A375 (cell line): ENCODE data around the gene ERCC6L2. TPM values are rescaled to one million over a fixed set of nuclear protein-coding genes. Genes with fewer than 3 reads are reported as not detected.

ENCODE experiments used
- small RNA-seq: library from RNA; depleted of rRNA; stranded (forward); fragments of <200 nt; gene quantifications from one replicate; pipeline ENCODE3, GENCODE V24; 2014
- total RNA-seq: library from RNA; depleted of rRNA; stranded (reverse); fragments of >200 nt; shearing (Covaris generic); gene quantifications from 2 replicates; pipeline ENCODE4 v1.2.3, GENCODE V29; 2014; rRNA removed

The ERCC6L2 gene, protein sequence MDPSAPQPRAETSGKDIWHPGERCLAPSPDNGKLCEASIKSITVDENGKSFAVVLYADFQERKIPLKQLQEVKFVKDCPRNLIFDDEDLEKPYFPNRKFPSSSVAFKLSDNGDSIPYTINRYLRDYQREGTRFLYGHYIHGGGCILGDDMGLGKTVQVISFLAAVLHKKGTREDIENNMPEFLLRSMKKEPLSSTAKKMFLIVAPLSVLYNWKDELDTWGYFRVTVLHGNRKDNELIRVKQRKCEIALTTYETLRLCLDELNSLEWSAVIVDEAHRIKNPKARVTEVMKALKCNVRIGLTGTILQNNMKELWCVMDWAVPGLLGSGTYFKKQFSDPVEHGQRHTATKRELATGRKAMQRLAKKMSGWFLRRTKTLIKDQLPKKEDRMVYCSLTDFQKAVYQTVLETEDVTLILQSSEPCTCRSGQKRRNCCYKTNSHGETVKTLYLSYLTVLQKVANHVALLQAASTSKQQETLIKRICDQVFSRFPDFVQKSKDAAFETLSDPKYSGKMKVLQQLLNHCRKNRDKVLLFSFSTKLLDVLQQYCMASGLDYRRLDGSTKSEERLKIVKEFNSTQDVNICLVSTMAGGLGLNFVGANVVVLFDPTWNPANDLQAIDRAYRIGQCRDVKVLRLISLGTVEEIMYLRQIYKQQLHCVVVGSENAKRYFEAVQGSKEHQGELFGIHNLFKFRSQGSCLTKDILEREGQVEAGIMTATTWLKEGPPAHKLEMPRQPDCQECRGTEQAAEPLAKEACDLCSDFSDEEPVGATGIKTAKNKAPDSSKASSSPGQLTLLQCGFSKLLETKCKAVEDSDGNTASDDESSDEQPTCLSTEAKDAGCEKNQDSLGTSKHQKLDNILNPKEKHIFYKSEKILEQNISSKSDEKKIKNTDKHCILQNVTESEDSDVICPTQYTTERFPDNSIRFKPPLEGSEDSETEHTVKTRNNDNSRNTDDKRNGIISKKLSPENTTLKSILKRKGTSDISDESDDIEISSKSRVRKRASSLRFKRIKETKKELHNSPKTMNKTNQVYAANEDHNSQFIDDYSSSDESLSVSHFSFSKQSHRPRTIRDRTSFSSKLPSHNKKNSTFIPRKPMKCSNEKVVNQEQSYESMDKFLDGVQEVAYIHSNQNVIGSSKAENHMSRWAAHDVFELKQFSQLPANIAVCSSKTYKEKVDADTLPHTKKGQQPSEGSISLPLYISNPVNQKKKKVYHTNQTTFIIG (N-terminal part only)
- 49.1 and 56.4 TPM in 2 replicates for total RNA-seq

DNA sequence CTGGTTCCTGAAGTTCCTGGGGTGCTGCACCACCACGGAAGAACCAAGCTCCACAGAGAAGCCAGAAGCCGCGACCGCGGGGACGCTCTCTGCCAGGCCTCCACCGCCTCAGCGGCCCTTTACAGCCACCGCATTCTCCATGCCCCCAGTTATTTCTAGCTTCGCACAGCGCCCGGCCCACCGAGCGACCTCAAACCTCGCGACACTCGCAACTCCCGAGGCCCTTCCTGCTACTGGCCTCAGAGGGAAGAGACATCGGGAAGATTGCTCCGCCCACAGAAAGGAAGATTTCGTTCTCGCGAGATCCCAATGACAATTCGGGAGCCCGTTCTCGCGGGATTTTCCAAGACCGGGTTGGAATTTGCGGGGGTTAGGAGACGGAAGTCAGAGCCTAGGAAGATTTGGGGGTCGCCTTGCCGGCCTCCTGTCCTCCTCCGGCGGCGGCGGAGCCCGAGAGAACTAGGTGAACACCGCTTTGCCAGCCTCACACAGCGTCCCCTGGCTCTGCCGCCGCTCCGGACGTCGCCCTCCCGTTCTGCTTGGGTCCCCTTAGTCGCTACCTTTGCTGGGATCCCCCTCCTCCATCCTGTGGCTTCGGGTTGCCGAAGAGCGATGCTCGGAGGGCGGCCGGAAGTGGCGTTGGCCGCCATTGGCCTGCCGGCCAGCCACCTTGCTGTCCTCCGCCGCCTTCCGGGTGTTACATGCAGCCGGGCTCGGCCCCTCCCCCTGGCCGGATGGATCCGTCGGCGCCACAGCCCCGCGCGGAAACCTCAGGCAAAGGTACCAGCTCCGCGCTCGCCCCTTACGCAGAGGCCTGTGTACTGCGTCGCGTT is at the start of gene ERCC6L2:
TSS of gene ERCC6L2 (plus strand) at position 387 of the 833 bp plus-strand sequence. CDS start at position 735, 348 bp downstream.

Small RNAs within 50 kb of the gene (small RNA-seq; reads per million reads assigned to genes)
- 3.1 reads per million, percentile 80 among the genes with 10 or more reads in this experiment for gene RNA5SP289
- 9.2 reads per million, percentile 88 among the genes with 10 or more reads in this experiment for gene RNU2-46P
